GM12878 (cell line): ENCODE measurements around the gene KCNJ14. TPM values are rescaled to one million over a fixed set of nuclear protein-coding genes. Genes with fewer than 3 reads are reported as not detected.
A peak's percentile ranks its signal among the peaks of the same experiment; 100 is the strongest.

Source experiments
- ATAC-seq: fragments of 200-7000 bp; cut with Tn5 transposase; 3 replicates; pipeline ENCODE4 v1.9.1; 2020; ENCODE audit warnings: mild to moderate bottlenecking, moderate library complexity
- BruUV-seq: library from RNA; stranded (reverse); fragments of 400-500 nt; replicated peaks from 2 replicates; lab custom pipeline; 2021; lab: Mats Ljungman, UMichigan
- CTCF ChIA-PET: fragments of 300-600 bp; sonication (Branson Sonifier 250); formaldehyde crosslinking; extraction: SDS; loops from one replicate; lab custom pipeline; 2021; ENCODE audit warnings: inconsistent platforms; lab: Yijun Ruan, JAX
- POLR2A ChIA-PET: fragments of 350-600 bp; formaldehyde crosslinking; extraction: SDS; loops from one replicate; lab custom pipeline; 2021; ENCODE audit warnings: inconsistent platforms; lab: Charles Lee
- RAD21 ChIA-PET: fragments of 300-600 bp; sonication (Branson Sonifier 250); formaldehyde crosslinking; loops from one replicate; lab custom pipeline; 2023; ENCODE audit warnings: antibody characterized with exemption; ENCODE audit not compliant: unreplicated experiment; lab: Charles Lee
- SMC1A ChIA-PET: fragments of 300-600 bp; sonication (Branson Sonifier 250); formaldehyde crosslinking; loops from one replicate; lab custom pipeline; 2023; ENCODE audit not compliant: unreplicated experiment, uncharacterized antibody; lab: Charles Lee
- DNase-seq: peaks from one replicate; pipeline ENCODE4 v3.0.0-alpha.2; 2011; ENCODE audit warnings: low read depth, low spot score
- FAIRE-seq: peaks from 3 replicates; lab custom pipeline; 2011; peaks lifted over from hg19 to GRCh38; lab: Jason Lieb, UNC
- H2AFZ ChIP-seq: 2 replicates; pipeline ENCODE4 v1.6.0; 2011; ENCODE audit warnings: low read depth, low read length, control low read depth; ENCODE audit not compliant: control insufficient read depth
- H3K27ac ChIP-seq: 2 replicates; pipeline ENCODE4 v1.5.1; 2011; ENCODE audit warnings: control low read depth; ENCODE audit not compliant: control insufficient read depth, insufficient read depth
- H3K27me3 ChIP-seq, 2 experiments: replicated peaks in 1 of 2; 2 replicates each; pipeline versions ENCODE4 v1.6.0 to v1.6.1; 2011; ENCODE audit warnings: low read length in 1 of 2; ENCODE audit not compliant: control insufficient read depth in 2 of 2, insufficient read depth in 2 of 2
- H3K36me3 ChIP-seq, 2 experiments: 2 replicates each; pipeline ENCODE4 v1.5.1; 2011; ENCODE audit warnings: low read length in 1 of 2; ENCODE audit not compliant: control insufficient read depth in 2 of 2, insufficient read depth in 2 of 2
- H3K4me1 ChIP-seq: 2 replicates; pipeline ENCODE4 v1.6.1; 2011; ENCODE audit warnings: mild to moderate bottlenecking, low read length, moderate library complexity, mixed read lengths; ENCODE audit not compliant: control insufficient read depth, insufficient read depth
- H3K4me2 ChIP-seq: 2 replicates; pipeline ENCODE4 v1.6.0; 2011; ENCODE audit warnings: control low read depth; ENCODE audit not compliant: control insufficient read depth, insufficient read depth
- H3K4me3 ChIP-seq: fragments of 200-600 bp; sonication (generic); 2 replicates; pipeline ENCODE4 v1.5.1; 2016
- H3K79me2 ChIP-seq: 2 replicates; pipeline ENCODE4 v1.6.0; 2011; ENCODE audit warnings: low read length; ENCODE audit not compliant: control insufficient read depth, insufficient read depth
- H3K9ac ChIP-seq: 2 replicates; pipeline ENCODE4 v1.8.0; 2011; ENCODE audit warnings: low read length, control low read depth, mixed read lengths; ENCODE audit not compliant: control insufficient read depth, insufficient read depth
- H3K9me3 ChIP-seq: replicated peaks from 3 replicates; pipeline ENCODE4 v1.5.1; 2011; ENCODE audit warnings: mild to moderate bottlenecking, low read length; ENCODE audit not compliant: control insufficient read depth, insufficient read depth
- H4K20me1 ChIP-seq: 2 replicates; pipeline ENCODE4 v1.6.0; 2011; ENCODE audit not compliant: control insufficient read depth, insufficient read depth
- ATF2 ChIP-seq: IDR thresholded peaks from 2 replicates; pipeline ENCODE4 v1.6.1; 2012; ENCODE audit warnings: low read length, inconsistent platforms
- CREM ChIP-seq: IDR thresholded peaks from 2 replicates; pipeline ENCODE4 v1.6.1; 2014; ENCODE audit warnings: antibody characterized with exemption, low read depth
- E2F4 ChIP-seq: IDR thresholded peaks from 2 replicates; pipeline ENCODE4 v1.6.1; 2012; ENCODE audit warnings: low read depth, low read length, improper control_type of control experiment
- GABPA ChIP-seq: IDR thresholded peaks from 2 replicates; pipeline ENCODE4 v1.6.1; 2014; ENCODE audit warnings: antibody characterized with exemption, low read depth, mild to moderate bottlenecking, inconsistent platforms
- GATAD2B ChIP-seq: fragments of 450-650 bp; conservative IDR thresholded peaks from 2 replicates; pipeline ENCODE4 v1.6.1; 2017; ENCODE audit warnings: low read depth, mild to moderate bottlenecking, moderate library complexity
- MEF2B ChIP-seq: fragments of 450-650 bp; IDR thresholded peaks from 2 replicates; pipeline ENCODE4 v1.6.1; 2018; ENCODE audit warnings: mild to moderate bottlenecking, moderate library complexity; ENCODE audit not compliant: partially characterized antibody, poor library complexity, severe bottlenecking
- NR2C1 ChIP-seq: fragments of 450-650 bp; IDR thresholded peaks from 2 replicates; pipeline ENCODE4 v1.6.1; 2017; ENCODE audit warnings: antibody characterized with exemption, mild to moderate bottlenecking, moderate library complexity
- PRDM15 ChIP-seq: fragments of 450-650 bp; formaldehyde crosslinking; IDR thresholded peaks from 2 replicates; pipeline ENCODE4 v1.4.0; 2020; ENCODE audit warnings: mild to moderate bottlenecking, moderate library complexity
- RBBP5 ChIP-seq: fragments of 200-600 bp; sonication (generic); conservative IDR thresholded peaks from 2 replicates; pipeline ENCODE4 v1.6.1; 2016
- SP1 ChIP-seq: IDR thresholded peaks from one replicate; pipeline ENCODE4 v1.6.1; 2011; ENCODE audit warnings: low read depth, low read length
- TBL1XR1 ChIP-seq: IDR thresholded peaks from 2 replicates; pipeline ENCODE4 v1.6.1; 2012; ENCODE audit warnings: low read depth, low read length, improper control_type of control experiment
- ZBED1 ChIP-seq: IDR thresholded peaks from 2 replicates; pipeline ENCODE4 v1.6.1; 2016; ENCODE audit warnings: borderline replicate concordance
- ZBTB33 ChIP-seq: fragments of 450-650 bp; IDR thresholded peaks from 2 replicates; pipeline ENCODE4 v1.6.1; 2017; ENCODE audit warnings: mild to moderate bottlenecking
- WGBS: methylation state at CpG from one replicate; pipeline ENCODE4 v1.1.6; 2016; ENCODE audit warnings: low lambda C conversion rate; ENCODE audit not compliant: insufficient replicate concordance, insufficient coverage; ENCODE audit errors: missing lambda C conversion rate; 5-methylcytosine and 5-hydroxymethylcytosine counted together
- in situ Hi-C: fragments of 300-500 bp; cut with MboI; formaldehyde crosslinking; loops from 9 replicates; pipeline ENCODE4 v1.14.3; 2018; ENCODE audit warnings: mixed read lengths
- intact Hi-C: fragments of 100-400 bp; cut with micrococcal nuclease; formaldehyde crosslinking; loops from one replicate; pipeline ENCODE4 v1.14.2; 2022; ENCODE audit not compliant: unreplicated experiment
- polyA plus RNA-seq, 11 experiments: library from polyadenylated mRNA; depleted of rRNA in 4 of 11; unstranded in 6 of 11; stranded (reverse) in 5 of 11; fragments of >200 nt; fragmentation: Nextera tagmentation in 4 of 11; fragmentation: Illumina TruSeq in 1 of 11; extraction: Ambion mirVana in 4 of 11; extraction: Trizol in 1 of 11; gene quantifications; 1 replicate in 1 of 11; 2 replicates in 10 of 11; pipeline versions ENCODE4 v1.2.1 to v1.2.3, GENCODE V29; 2011 to 2016; ENCODE audit warnings: inconsistent platforms in 2 of 11, missing spikeins in 2 of 11, low read depth in 1 of 11
- total RNA-seq, 4 experiments: library from RNA; depleted of rRNA in 3 of 4; stranded (reverse); fragments of >200 nt in 3 of 4; fragmentation: Illumina TruSeq in 1 of 4; extraction: Trizol in 1 of 4; gene quantifications; 2 replicates each; pipeline versions ENCODE4 v1.2.1 to v1.2.3, GENCODE V29; 2013 to 2021
- TF ChIP-seq, protein P1 (sequence below): IDR thresholded peaks from 2 replicates; pipeline ENCODE4 v1.6.1; 2011; ENCODE audit warnings: low read depth, mild to moderate bottlenecking, low read length, moderate library complexity, borderline replicate concordance; ENCODE audit errors: extremely low read depth

The KCNJ14 gene
- total and polyA plus RNA-seq, 10 of the 15 experiments (the other 5 are each of a cell fraction or from before 2014, with no cell fraction given) = 0.24 to 1.4 (median 0.42) TPM

- 2% methylated on average over 46 of the region's 54 CpGs for WGBS
- H3K27me3 ChIP-seq = peaks cover 2 to 4% of the 10 kb centered on the region in 2 experiments; a peak in 3 of 4 replicates
- ChIA-PET CTCF (interaction anchor here (0.6 to 2.6 kb wide), 6 partner anchors 23 to 122 kb away, joined by 3 to 13 read pairs (median 3); partner anchors contain the start of gene KDELR1), RAD21 (interaction anchor here (1.3 kb wide), 1 partner anchor 71 kb away, joined by 6 read pairs; no protein-coding TSS in a partner anchor), SMC1A (interaction anchor here (0.6 to 1.5 kb wide), 2 partner anchors 8 to 73 kb away, joined by 3 to 4 read pairs; no protein-coding TSS in a partner anchor), POLR2A (interaction anchor here (0.5 to 1.2 kb wide), 2 partner anchors 24 to 183 kb away, joined by 3 read pairs; no protein-coding TSS in a partner anchor)
- H3K4me2 ChIP-seq = peak overlapping the region; percentile 99
- in situ Hi-C loops = no loop called here
- FAIRE-seq = peak; percentile 78
- no peaks in the 10 kb centered on the region for H3K36me3 ChIP-seq
- H3K4me1 ChIP-seq = peaks cover 18% of the 10 kb centered on the region
- H3K9ac ChIP-seq = peak overlapping the region; percentile 44; the same call in 1 of the 2 replicates
- no peak overlapping the region for H3K27ac ChIP-seq
- H3K4me3 ChIP-seq = peak overlapping the region; percentile 93
- intact Hi-C loops = no loop called here
- H3K79me2 ChIP-seq = no peaks in the 10 kb centered on the region
- BruUV-seq = no TSS peak
- peak overlapping the region; percentile 95 for H2AFZ ChIP-seq
- ATAC-seq = peak; percentile 96
- H3K9me3 ChIP-seq = no peaks in the 10 kb centered on the region
- DNase-seq = no peak
- no peaks in the 10 kb centered on the region; the same call in 1 of the 2 replicates for H4K20me1 ChIP-seq
- TF ChIP-seq ZBTB33 (no peak), ZBED1 (no peak), MEF2B (no peak), SP1 (no peak), GABPA (peak; percentile 69; the same call in 1 of the 2 replicates), NR2C1 (peak; percentile 62), PRDM15 (no peak), GATAD2B (no peak), TBL1XR1 (no peak), E2F4 (no peak), ATF2 (no peak), RBBP5 (no peak), CREM (peak; percentile 49; the same call in 1 of the 2 replicates)
- TF ChIP-seq, protein P1, sequence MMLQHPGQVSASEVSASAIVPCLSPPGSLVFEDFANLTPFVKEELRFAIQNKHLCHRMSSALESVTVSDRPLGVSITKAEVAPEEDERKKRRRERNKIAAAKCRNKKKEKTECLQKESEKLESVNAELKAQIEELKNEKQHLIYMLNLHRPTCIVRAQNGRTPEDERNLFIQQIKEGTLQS = no peak
Observed at GRCh38 chr19:48513289-48514122, 58.1 kb downstream of the KCNJ14 start.
